GM18508 (cell line): ENCODE measurements around the gene ATXN10.

Experiments
- ATAC-seq: cut with Tn5 transposase; IDR thresholded peaks from one replicate; pipeline ENCODE4 v1.9.1; 2021; ENCODE audit warnings: moderate number of reproducible peaks; ENCODE audit not compliant: insufficient read depth, unreplicated experiment

The ATXN10 gene

GRCh38 chr22:45814198-45814597 is 142.6 kb downstream of the ATXN10 start:
- ATAC-seq = no peak

GRCh38 chr22:45816776-45817175 is 145.1 kb downstream of the ATXN10 start:
- no peak for ATAC-seq

- ATAC-seq = no peak
Observed at GRCh38 chr22:45817745-45818423, 146.2 kb downstream of the ATXN10 start.

- no peak for ATAC-seq
Observed at GRCh38 chr22:45818424-45819085, 146.9 kb downstream of the ATXN10 start.

GRCh38 chr22:45819305-45819704 is 147.7 kb downstream of the ATXN10 start:
- ATAC-seq = no peak

GRCh38 chr22:45823336-45823735 is 151.7 kb downstream of the ATXN10 start:
- ATAC-seq = no peak

GRCh38 chr22:45826520-45826919 is 154.9 kb downstream of the ATXN10 start:
- ATAC-seq = no peak

GRCh38 chr22:45828841-45829240 is 157.2 kb downstream of the ATXN10 start:
- no peak for ATAC-seq

GRCh38 chr22:45830531-45831245 is 159.1 kb downstream of the ATXN10 start:
- ATAC-seq = no peak

GRCh38 chr22:45831394-45831793 is 159.8 kb downstream of the ATXN10 start:
- ATAC-seq = no peak

- no peak for ATAC-seq
Observed at GRCh38 chr22:45832180-45832579, 160.5 kb downstream of the ATXN10 start.

GRCh38 chr22:45832959-45833580 is 161.4 kb downstream of the ATXN10 start:
- ATAC-seq = no peak

GRCh38 chr22:45833613-45834012 is 162.0 kb downstream of the ATXN10 start:
- ATAC-seq = no peak

GRCh38 chr22:45834241-45834640 is 162.6 kb downstream of the ATXN10 start:
- no peak for ATAC-seq

GRCh38 chr22:45834795-45835194 is 163.2 kb downstream of the ATXN10 start:
- no peak for ATAC-seq

- no peak for ATAC-seq
Observed at GRCh38 chr22:45836418-45837169, 165.0 kb downstream of the ATXN10 start.

- ATAC-seq = no peak
Observed at GRCh38 chr22:45837508-45837907, 165.9 kb downstream of the ATXN10 start.

- ATAC-seq = no peak
Observed at GRCh38 chr22:45838305-45838887, 166.8 kb downstream of the ATXN10 start.

- ATAC-seq = no peak
Observed at GRCh38 chr22:45840483-45840882, 168.8 kb downstream of the ATXN10 start.
